K562 (cell line): ENCODE results near the gene CCDC148. TPM values are rescaled to one million over a fixed set of nuclear protein-coding genes. Genes with fewer than 3 reads are reported as not detected.

ENCODE experiments used
- ARHGAP35 ChIP-seq: fragments of 450-650 bp; IDR thresholded peaks from 2 replicates; pipeline ENCODE4 v1.6.1; 2018; ENCODE audit not compliant: partially characterized antibody
- EP300 ChIP-seq: IDR thresholded peaks from 2 replicates; pipeline ENCODE4 v1.6.1; 2012; ENCODE audit warnings: low read length, improper control_type of control experiment
- NBN ChIP-seq: fragments of 450-650 bp; IDR thresholded peaks from 2 replicates; pipeline ENCODE4 v1.6.1; 2016; ENCODE audit warnings: low read depth, mild to moderate bottlenecking
- NEUROD1 ChIP-seq: fragments of 150-350 bp; IDR thresholded peaks from 2 replicates; pipeline ENCODE4 v1.6.1; 2014; ENCODE audit warnings: borderline replicate concordance, low read length, low read depth; ENCODE audit not compliant: partially characterized antibody
- REST ChIP-seq, 2 experiments: fragments of 450-650 bp; formaldehyde crosslinking in 1 of 2; IDR thresholded peaks; 2 replicates each; pipeline versions ENCODE4 v1.4.0 to v1.6.1; 2014 to 2020; ENCODE audit warnings: mild to moderate bottlenecking in 2 of 2, borderline replicate concordance in 1 of 2, low read depth in 1 of 2
- SAFB ChIP-seq: fragments of 200-400 bp; formaldehyde crosslinking; IDR thresholded peaks from 2 replicates; pipeline ENCODE4 v1.6.1; 2017; ENCODE audit warnings: low read depth, low read length, borderline replicate concordance
- SMARCA4 ChIP-seq: fragments of 450-650 bp; IDR thresholded peaks from 2 replicates; pipeline ENCODE4 v1.6.1; 2016
- ZFP36 ChIP-seq: fragments of 150-350 bp; IDR thresholded peaks from 2 replicates; pipeline ENCODE4 v1.6.1; 2018; ENCODE audit warnings: low read length, low read depth; ENCODE audit not compliant: partially characterized antibody
- ZNF274 ChIP-seq: IDR thresholded peaks from 2 replicates; pipeline ENCODE4 v1.6.1; 2011; ENCODE audit warnings: low read depth, mild to moderate bottlenecking, low read length, moderate library complexity, borderline replicate concordance
- ZNF609 ChIP-seq: sonication (generic); formaldehyde crosslinking; IDR thresholded peaks from 2 replicates; pipeline ENCODE4 v1.8.1; 2023; ENCODE audit warnings: missing genetic modification reagents, mild to moderate bottlenecking, borderline replicate concordance
- ZNF639 ChIP-seq, 2 experiments: fragments of 200-800 bp in 1 of 2; sonication (Bioruptor generic) in 1 of 2; sonication (generic) in 1 of 2; formaldehyde crosslinking in 1 of 2; IDR thresholded peaks in 1 of 2; conservative IDR thresholded peaks in 1 of 2; 2 replicates each; pipeline versions ENCODE4 v1.5.0 to v1.6.1; 2016 to 2020; ENCODE audit warnings: missing compliant biosample characterization in 1 of 2, missing genetic modification characterization in 1 of 2, missing genetic modification reagents in 1 of 2
- polyA plus RNA-seq, 8 experiments: library from polyadenylated mRNA; depleted of rRNA in 4 of 8; stranded (reverse) in 5 of 8; unstranded in 3 of 8; fragments of >200 nt; fragmentation: Nextera tagmentation in 2 of 8; fragmentation: Illumina TruSeq in 1 of 8; extraction: Ambion mirVana in 2 of 8; extraction: Trizol in 1 of 8; gene quantifications; 2 replicates each; pipeline versions ENCODE4 v1.2.1 to v1.2.3, GENCODE V29; 2011 to 2014; ENCODE audit warnings: inconsistent platforms in 1 of 8, missing spikeins in 1 of 8
- total RNA-seq, 7 experiments: library from RNA; depleted of rRNA in 6 of 7; stranded (reverse); fragments of >200 nt in 6 of 7; fragmentation: Illumina TruSeq in 2 of 7; extraction: Trizol in 2 of 7; gene quantifications; 2 replicates each; pipeline versions ENCODE4 v1.2.1 to v1.2.3, GENCODE V29; 2011 to 2021; ENCODE audit warnings: low replicate concordance in 1 of 7

Gene CCDC148
- total and polyA plus RNA-seq, 9 of the 15 experiments (the other 6 are each of a cell fraction or from before 2014, with no cell fraction given) = 0.10 to 1.4 (median 0.65) TPM

GRCh38 chr2:158321264-158321663, 135.3 kb downstream of the CCDC148 start (continued):
- peak; percentile 88 for TF ChIP-seq REST (IDR thresholded peaks at IDR 0.05; ENCODE audit: borderline replicate concordance)
- no peak for TF ChIP-seq REST (CRISPR knock-in tag; IDR thresholded peaks at IDR 0.05; ENCODE audit: low read depth)
- TF ChIP-seq ARHGAP35 = no peak
- no peak for TF ChIP-seq SAFB
- peak in 1 of 2 experiments; percentile 23; a peak in 2 of 4 replicates for TF ChIP-seq ZNF639 (CRISPR knock-in tag; conservative IDR thresholded peaks at IDR 0.05 in 1 of 2, IDR thresholded peaks at IDR 0.05 in 1 of 2)
- no peak for TF ChIP-seq ZNF274
- peak; percentile 76; the same call in 1 of the 2 replicates for TF ChIP-seq SMARCA4
- peak; percentile 87 for TF ChIP-seq EP300
- no peak for TF ChIP-seq ZNF609 (CRISPR knock-in tag)
- TF ChIP-seq ZFP36 = no peak
- peak; percentile 30 for TF ChIP-seq NEUROD1
- 0 out of 2 replicates have a peak, but pooled peaks have one; percentile 19 for TF ChIP-seq NBN
